HG03280 (cell line): ENCODE results near the gene ASMTL.
"Not testable (repeated sequence)": the region's sequence is repeated elsewhere in the genome, so short reads cannot be mapped to it uniquely, and the experiment has no call there.

Experiments
- ATAC-seq: cut with Tn5 transposase; IDR thresholded peaks from one replicate; pipeline ENCODE4 v1.9.1; 2021; ENCODE audit warnings: mild to moderate bottlenecking, moderate library complexity; ENCODE audit not compliant: unreplicated experiment

ASMTL gene

DNA sequence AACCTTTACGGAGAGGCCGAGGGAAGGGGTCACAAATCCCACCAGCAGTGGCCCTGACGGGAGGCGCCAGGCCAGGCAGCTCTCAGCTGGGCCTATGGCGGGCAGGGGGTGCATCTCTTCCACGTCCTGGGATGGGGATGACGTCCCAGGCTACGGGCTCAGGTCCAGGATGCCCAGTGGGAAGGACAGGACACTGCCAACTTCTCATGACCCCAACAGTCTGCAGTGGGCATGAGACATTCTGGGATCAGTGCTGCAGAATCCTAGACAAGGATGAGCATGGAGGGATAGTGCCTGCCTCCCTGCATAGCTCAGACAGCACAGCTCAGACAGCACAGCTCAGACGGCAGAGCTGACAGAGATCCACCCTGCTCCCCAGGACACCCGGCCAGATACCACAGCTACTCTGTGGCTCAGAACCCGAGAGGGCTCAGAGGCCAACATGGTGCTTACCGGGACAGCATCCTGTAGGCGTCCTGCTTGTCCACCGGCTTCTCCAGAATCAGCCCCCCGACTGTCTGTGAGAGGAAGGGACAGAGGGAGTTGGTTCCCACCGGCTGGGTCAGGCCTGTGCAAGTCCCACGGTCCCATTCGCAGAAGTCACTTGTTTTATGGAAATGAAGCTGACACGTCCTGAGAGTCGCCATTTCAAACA, 17.3 kb downstream of the ASMTL start:
- no peak for ATAC-seq

DNA sequence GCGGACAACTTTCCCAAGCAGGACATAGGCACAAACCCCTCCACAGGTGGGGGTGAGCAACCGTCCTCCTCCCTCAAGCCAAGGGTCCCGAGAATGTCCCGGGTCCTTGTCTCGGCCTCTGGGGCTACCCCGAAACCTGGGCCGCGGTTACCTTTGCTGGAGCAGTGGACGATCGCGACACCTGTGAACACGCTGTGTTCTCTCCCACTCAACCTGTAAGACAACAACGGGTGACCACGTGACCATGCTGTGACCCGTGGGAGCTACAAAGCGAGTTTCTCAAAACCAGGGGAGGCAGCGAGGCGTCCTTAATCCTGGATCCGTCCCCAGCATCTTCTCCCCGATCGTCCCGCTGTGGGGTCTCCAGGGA, 17.9 kb downstream of the ASMTL start:
- ATAC-seq = no peak

DNA sequence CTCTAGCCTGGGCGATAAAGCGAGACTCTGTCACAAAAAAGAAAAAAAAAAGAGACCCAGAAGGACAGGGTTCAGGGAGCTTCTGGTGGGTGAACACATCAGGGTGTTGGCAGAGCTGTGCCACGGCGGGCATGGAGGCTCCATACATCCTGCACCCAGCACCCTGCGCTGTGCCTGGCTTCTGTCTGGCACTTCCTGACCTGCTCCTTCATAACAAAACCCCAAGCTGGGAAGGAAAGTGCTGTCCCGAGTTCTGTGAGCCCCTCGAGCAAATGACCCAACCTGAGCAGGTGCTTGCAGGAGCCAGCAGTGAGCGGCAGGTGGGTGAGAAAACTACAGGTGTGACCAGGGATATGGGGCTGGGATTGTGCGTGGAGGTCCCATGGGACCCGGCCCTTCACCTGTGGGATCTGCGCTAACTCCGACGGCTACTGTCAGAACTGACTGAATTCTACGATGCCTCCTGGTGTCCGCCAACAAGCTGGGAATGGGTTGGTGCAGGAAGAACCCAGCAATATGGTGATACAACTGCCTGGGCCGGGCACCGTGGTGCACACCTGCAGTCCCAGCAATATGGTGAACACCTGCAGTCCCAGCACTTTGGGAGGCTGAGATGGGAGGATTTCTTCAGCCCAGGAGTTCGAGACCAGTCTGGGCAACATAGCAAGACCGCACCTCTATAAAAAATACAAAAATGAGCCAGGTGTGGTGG, 18.9 kb downstream of the ASMTL start:
- no peak for ATAC-seq

DNA sequence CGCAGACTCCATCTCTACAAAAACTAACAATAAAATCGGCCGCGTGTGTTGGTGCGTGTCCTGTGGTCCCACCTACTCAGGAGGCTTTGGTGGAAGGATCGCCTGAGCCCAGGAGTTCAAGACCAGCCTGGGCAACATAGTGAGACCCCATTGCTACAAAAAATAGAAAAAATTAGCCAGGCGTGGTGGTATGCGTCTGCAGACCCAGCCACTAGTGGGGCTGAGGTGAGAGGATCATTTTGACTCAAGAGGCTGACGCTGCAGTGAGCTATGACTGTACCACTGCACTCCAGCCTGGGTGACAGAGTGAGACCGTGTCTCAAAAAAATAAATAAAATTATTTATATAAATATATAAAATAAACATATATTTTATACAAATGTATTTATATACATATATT, 22.3 kb downstream of the ASMTL start:
- no peak for ATAC-seq

DNA sequence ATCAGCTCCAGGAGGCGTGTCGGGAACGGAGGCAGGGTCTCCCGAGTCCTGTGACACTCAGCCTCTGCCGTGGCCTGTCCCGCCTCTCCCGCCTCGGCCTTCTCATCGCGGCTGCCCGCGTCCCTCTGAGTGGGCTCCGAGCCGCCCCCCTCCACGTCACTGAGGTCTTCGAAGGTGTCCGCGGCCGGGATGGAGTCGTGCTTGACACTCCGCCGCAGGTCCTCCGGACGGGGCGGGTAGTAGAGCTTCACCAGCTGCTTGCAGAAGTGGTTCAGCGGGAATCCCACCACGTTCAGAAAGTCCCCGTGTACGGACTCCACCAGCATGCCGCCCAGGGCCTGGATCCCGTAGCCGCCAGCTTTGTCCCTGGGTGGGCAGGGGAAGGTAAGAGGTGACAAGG, 25.0 kb downstream of the ASMTL start:
- no peak for ATAC-seq

DNA sequence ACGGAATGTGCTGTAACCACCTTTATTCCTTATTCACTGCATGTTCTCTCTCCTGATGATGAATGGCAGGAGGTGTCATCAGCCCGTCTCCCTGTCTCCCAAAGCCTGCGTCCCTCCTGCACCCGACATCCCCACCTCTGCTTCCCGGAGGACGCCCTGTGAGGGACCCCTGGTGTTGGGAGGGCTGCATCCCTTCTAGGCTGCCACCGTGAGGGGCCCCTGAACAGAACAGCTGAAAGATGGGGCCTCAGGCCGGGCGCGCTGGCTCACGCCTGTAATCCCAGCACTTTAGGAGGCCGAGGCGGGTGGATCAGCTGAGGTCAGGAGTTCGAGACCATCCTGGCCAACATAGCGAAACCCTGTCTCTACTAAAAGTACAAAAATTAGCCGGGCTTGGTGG, 26.4 kb downstream of the ASMTL start:
- not testable (repeated sequence) for ATAC-seq

DNA sequence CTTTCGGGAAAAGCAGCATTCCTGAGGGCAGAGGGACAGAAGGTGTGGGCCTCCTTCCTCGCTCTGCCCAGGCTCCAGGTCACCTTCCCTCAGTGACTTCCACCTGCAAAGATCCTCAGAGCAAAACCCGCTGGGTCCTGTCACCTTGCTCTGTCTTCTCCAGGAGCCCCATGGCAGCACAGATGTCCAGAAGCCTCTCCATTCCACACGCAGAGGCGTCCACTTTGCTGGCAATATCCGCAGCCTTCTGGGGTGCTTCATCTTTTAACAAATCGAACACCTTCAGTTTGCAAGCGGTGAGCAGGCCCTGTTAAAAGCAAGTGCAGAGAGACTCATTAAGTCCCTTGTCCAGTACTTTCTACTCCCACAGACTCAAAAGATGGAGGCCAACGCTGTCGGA, 27.3 kb downstream of the ASMTL start:
- ATAC-seq = no peak

DNA sequence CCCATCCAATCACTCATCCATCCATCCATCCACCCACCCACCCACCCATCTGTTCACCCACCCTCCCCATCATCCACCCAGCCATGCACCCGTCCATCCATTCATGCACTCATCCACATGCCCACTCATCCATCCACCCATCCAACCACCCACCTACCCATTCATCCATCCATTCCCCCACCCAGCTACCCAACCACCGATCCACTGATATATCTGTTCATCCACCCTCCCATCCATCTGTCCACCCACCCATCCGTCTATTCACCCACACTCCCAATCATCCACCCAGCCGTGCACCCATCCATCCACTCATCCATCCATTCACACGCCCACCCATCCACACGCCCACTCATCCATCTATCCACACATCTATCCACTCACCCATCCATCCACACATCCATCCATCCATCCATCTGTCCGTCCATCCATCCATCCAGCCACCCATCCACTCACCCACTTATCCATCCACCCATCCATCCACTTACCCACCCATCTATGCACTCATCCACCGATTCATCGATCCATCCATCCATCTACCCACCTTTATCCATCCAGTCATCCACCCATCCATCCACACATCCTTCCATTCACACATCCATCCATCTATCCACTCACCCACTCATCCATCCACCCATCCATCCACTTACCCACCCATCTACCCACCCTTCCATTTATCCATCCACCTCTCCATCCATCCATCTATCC, 28.4 kb downstream of the ASMTL start:
- ATAC-seq = no peak

DNA sequence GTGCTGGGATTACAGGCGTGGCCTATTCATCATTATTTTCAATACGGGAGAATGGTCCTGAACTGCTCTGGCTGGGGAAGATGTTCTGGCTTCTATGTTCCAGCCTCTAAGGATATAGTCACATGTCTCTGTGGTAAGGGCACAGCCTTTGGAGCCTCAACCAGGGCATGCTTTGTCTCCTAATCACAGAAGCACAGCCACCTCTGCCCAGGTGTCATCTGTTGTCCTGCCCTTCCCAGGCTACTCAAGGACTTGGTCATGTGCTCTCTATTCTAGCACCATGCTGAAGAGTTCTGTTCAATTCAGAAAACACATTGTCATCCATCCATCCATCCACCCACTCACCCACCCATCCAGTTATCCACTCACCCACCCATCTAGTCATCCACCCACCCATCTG, 29.5 kb downstream of the ASMTL start:
- ATAC-seq = no peak

DNA sequence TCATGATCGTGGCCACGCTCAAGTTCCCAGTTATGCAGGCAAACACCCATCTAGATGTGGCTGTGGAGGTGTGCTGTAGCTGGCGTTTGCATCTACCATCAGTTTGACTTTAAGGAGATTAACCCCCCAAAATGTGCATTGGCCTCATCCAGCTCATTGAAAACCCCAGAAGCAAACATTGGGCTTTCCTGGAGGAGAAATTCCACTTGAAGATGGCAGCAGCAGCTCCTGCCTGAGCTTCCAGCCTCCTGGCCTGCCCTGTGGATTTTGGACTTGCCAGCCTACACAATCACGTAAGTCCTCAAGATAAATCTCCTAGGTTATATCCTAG, 30.6 kb downstream of the ASMTL start:
- ATAC-seq = no peak

DNA sequence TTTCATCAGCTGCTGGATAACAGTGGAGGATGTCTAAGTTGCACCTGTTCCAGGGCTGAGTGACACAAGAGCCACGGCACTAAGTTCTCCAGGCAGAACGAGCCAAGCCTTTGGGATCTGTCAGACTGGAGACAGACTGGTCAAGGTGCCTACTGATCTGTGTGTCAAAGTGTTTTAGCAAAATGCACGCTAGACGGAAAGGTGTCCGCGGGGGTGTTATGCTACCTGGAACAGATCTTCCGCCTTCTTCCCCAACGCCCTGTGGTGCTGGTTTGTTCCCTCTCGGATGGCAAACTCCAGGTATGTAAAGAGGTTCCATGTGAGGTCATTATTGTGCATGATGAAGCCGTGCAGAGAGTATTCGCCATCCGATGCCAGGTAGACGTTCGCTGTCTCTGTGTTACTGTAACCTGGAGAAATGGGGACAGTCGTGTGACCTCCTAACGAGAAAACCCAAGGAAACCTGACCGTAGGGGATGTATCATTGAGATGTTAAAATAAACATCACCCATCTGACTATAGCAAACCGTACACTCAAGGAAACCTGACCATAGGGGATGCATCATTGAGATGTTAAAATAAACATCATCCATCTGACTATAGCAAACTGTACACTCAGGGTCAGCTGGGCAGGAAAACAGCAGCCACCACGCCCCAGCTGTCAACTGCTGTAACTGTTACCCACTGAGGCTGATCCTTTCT, 31.1 kb downstream of the ASMTL start:
- ATAC-seq = no peak

DNA sequence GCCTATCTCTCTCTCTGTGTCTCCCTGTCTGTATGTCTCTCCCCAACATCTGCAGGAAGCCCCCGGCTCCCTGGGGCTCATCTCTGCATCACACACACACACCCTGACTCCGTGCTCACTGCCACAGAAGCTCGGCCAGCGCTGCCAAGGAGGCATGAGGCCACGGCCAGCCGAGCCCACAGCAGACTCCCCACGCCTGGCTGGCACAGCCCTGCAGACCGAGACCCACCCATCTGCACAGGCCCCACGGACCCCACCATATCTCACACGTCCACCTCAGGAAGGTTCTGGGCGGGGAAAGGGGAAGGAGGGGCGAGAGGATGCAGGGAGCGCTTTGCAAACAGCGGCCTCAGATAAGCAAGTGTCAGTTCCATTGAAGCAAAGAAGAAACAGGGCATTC, 32.3 kb downstream of the ASMTL start:
- no peak for ATAC-seq

DNA sequence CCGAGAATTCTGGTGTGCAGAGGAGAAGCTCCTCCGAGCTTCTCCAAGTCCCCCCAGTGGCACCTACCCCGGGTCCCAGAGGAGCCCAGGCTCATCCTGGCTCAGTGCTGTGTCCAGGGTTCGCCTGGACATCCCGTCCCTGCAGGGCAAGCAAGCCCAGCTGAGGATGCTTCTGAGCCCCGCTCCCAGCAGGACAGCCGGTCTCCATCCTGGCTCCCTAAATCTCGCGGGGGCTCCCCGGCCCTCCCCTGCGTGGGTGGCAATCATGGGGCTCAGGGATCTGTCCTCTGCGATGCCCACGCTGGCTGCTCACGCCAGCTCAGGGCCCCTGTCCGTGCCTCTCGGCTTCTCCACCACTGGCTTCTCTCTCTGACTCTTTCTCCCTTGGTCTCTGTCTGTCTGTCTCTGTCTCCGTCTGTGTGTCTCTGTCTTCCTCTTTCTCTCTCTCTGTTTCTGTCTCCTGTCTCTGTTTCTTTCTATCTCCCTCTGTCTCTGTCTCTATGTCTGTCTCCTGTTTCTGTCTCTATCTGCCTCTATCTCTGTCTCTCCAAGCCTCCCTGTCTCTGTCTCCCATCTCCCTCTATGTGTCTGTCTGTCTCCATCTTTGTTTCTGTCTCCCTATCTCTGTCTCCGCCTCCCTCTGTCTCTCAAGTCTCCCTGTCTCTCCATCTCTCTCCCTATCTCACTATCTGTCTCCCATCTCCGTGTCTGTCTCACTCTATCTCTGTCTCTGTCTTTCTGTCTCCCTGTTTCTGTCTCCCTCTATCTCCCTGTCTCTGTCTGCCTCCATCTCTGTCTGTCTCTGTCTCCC, 33.0 kb downstream of the ASMTL start:
- no peak for ATAC-seq

DNA sequence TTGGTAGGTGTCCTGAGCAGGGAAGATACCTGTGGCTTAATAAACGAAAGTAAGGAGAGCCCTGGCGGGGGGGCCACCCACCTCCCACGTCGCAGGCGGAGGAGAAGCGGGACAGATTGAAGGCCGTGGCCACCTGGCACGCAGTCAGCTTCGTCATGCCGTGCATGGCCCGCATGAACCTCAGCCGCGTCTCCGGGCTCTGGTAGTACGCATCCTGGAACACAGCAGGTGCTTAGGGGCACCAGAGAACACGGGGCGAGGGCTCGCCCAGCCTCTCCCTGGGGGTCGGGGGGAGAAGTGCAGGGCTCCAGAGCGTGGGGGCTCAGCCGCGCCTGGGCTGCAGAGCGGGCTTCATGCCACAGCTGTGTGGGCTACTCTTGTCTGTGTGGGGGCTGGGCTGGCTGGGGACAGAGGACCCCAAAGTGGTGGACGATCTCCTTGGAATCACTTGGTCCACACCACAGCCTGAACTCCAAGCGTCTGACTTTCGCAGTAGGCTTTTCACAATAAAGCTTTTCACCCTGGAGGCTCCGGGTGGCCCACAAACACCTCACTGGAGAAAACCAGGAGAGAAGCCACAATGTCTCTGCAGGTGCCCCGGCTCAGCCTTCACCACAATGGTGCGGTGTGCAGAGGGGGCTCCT, 33.7 kb downstream of the ASMTL start:
- ATAC-seq = no peak

DNA sequence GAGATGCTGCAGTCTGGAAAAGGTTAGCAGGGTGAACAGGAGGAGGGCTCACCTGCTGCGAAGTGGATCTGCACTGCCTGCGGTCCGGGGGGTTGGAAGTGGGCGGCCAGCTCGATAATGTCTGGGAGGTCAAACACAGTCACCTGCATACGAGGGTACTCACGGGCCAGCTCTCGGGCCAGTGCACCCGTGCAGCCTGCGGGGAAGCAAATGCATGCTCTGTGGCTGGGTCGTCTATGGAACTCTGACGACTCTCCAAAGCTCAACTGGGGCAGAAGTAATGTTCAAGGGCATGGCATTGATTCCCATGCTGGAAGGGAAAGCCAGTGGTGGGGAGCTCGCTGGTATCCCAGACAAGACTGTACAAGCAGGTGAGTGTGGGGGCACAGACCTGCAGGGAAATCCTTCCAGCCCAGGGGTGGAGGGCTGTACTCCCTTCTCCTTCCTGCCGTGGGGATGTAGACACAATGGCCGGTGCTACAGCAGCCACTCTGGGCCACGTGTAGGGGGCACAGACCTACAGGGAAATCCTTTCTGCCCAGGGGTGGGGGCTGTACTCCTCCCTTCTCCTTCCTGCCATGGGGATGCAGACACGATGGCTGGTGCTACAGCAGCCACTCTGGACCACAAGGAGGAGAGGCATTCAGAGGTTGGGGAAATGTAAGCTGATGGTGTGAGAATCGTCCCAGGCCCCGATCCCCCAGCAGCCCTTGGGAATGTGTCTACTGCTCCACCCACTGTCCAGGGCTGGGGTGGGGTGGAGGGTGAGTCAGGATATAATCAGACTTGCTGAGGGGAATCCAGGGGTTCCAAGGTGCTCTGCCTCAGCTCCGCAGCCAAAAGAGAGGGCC, 34.6 kb downstream of the ASMTL start:
- ATAC-seq = no peak

DNA sequence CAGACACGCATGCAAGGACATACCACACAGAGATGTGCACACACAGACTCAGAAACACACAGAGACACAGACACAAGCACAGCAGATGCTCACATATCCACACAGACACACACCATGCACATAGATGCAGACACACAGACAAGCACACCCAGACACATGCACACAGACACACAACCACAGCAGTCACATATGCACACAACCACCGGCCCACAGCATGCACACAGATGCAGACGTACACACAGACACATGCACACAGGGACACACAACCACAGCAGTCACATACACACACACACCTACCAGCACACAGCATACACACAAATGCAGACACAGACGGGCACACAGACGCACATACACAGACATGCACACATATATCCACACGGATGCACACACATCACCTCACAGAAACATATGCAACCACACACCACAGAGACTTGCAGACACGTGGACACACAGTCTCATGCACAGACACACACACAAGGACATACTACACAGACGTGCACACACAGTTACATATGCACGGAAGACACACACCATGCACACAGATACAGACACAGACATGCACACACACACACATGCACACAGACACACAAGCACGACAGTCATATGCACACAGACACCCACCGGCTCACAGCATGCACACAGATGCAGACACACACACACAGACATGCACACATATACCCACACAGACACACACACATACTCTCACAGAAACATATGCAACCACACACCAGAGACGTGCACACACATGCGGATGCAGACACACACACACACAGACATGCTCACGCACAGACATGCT, 35.5 kb downstream of the ASMTL start:
- ATAC-seq = no peak

DNA sequence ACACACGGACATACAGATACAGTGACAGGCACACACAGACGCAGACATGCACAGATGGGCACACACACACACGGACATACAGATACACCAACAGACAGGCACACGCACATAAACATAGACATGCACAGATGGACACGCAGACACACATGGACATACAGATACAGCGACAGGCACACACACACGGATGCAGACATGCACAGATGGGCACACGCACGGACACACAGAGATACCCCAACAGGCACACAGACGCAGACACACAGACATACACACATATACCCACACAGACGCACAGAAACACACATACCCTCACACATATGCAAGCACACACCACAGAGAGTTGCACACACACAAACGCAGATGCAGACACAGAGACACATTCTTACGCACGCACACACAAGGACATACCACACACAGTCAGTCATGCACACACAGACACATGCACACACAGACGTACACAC, 36.4 kb downstream of the ASMTL start:
- no peak for ATAC-seq

DNA sequence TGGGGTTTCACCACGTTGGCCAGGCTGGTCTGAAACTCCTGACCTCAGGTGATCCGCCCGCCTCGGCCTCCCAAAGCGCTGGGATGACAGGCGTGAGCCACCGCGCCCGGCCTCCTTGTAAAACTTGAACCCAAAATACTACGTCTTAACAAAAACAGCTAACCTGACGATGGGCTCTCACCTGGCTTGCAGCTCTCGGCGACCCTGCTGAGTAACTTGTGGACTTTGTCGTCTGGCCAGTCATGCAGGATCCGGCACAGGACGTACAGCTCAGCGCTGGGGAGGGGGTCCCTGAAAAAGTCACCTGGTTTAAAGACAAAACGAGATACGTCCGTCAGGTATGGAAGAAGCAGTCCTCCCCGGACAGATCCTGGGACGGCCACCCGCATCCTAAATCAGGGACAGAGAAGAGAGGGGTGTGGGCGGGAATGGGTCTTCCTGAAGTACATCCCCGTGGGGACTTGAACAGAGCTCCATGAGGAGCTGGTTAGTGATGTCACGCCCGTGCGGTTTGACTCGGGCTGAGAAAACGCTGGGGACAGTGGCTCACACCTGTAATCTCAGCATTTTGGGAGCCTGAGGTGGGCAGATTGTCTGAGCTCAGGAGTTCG, 40.1 kb downstream of the ASMTL start:
- no peak for ATAC-seq
